ENCODE data around the gene ATG16L1.

Gene ATG16L1

GRCh38 chr2:233227346-233227978 is 24.0 kb upstream of the ATG16L1 start:
- DNase-seq = no peak

GRCh38 chr2:233228376-233228775 is 23.1 kb upstream of the ATG16L1 start:
- DNase-seq = no peak

GRCh38 chr2:233233618-233234230 is 17.7 kb upstream of the ATG16L1 start:
- DNase-seq = no peak

- no peak for DNase-seq
These were observed 17.2 kb upstream of the ATG16L1 start for GRCh38 chr2:233234264-233234663.

GRCh38 chr2:233234996-233235395 is 16.5 kb upstream of the ATG16L1 start:
- no peak for DNase-seq

- no peak for DNase-seq
These were observed 15.5 kb upstream of the ATG16L1 start for GRCh38 chr2:233235977-233236376.

GRCh38 chr2:233236820-233237589 is 14.5 kb upstream of the ATG16L1 start:
- DNase-seq = no peak

- DNase-seq = no peak
These were observed 10.6 kb upstream of the ATG16L1 start for GRCh38 chr2:233240897-233241296.

- DNase-seq = no peak
These were observed 9.7 kb upstream of the ATG16L1 start for GRCh38 chr2:233241803-233242202.

- no peak for DNase-seq
These were observed 9.1 kb upstream of the ATG16L1 start for GRCh38 chr2:233242231-233242927.

- no peak for DNase-seq
These were observed 8.1 kb upstream of the ATG16L1 start for GRCh38 chr2:233243348-233243747.

- no peak for DNase-seq
These were observed 6.7 kb upstream of the ATG16L1 start for GRCh38 chr2:233244818-233245217.

- DNase-seq = no peak
These were observed 6.1 kb upstream of the ATG16L1 start for GRCh38 chr2:233245406-233245805.

- DNase-seq = no peak
These were observed 4.4 kb upstream of the ATG16L1 start for GRCh38 chr2:233247116-233247515.

GRCh38 chr2:233247744-233248143 is 3.7 kb upstream of the ATG16L1 start:
- DNase-seq = no peak

- no peak for DNase-seq
These were observed 2.5 kb upstream of the ATG16L1 start for GRCh38 chr2:233248999-233249398.

GRCh38 chr2:233250568-233250967 is 905 bp upstream of the ATG16L1 start:
- no peak for DNase-seq

- no peak for DNase-seq
These were observed 528 bp upstream of the ATG16L1 start for GRCh38 chr2:233250985-233251305.

- DNase-seq = no peak
These were observed 754 bp downstream of the ATG16L1 start for GRCh38 chr2:233252227-233252626.

- DNase-seq = no peak
These were observed 3.7 kb downstream of the ATG16L1 start for GRCh38 chr2:233255151-233255550.

GRCh38 chr2:233256048-233256447 is 4.6 kb downstream of the ATG16L1 start:
- DNase-seq = no peak

- DNase-seq = no peak
These were observed 6.7 kb downstream of the ATG16L1 start for GRCh38 chr2:233258211-233258610.

GRCh38 chr2:233259730-233260129 is 8.3 kb downstream of the ATG16L1 start:
- DNase-seq = no peak

- DNase-seq = no peak
These were observed 9.2 kb downstream of the ATG16L1 start for GRCh38 chr2:233260661-233261060.
